Epithelial cell of proximal tubule (primary cell): ENCODE results near the gene APOE. TPM values are rescaled to one million over a fixed set of nuclear protein-coding genes. Genes with fewer than 3 reads are reported as not detected.

Experiments
- DNase-seq: peaks from one replicate; pipeline ENCODE4 v3.0.0-alpha.2; 2011; ENCODE audit warnings: low read depth
- H3K4me3 ChIP-seq: 2 replicates; pipeline ENCODE4 v1.5.1; 2011; ENCODE audit warnings: low read depth, mild to moderate bottlenecking, low read length
- total RNA-seq: library from RNA; depleted of rRNA; stranded (reverse); fragments of >200 nt; gene quantifications from 2 replicates; pipeline ENCODE4 v1.2.3, GENCODE V29; 2015
- TF ChIP-seq, protein P1 (sequence below): conservative IDR thresholded peaks from 2 replicates; pipeline ENCODE4 v1.5.1; 2012; ENCODE audit warnings: low read depth, mild to moderate bottlenecking, low read length

APOE gene
- total RNA-seq, 1 donor from 2014 or later, result 46.2 TPM

DNA sequence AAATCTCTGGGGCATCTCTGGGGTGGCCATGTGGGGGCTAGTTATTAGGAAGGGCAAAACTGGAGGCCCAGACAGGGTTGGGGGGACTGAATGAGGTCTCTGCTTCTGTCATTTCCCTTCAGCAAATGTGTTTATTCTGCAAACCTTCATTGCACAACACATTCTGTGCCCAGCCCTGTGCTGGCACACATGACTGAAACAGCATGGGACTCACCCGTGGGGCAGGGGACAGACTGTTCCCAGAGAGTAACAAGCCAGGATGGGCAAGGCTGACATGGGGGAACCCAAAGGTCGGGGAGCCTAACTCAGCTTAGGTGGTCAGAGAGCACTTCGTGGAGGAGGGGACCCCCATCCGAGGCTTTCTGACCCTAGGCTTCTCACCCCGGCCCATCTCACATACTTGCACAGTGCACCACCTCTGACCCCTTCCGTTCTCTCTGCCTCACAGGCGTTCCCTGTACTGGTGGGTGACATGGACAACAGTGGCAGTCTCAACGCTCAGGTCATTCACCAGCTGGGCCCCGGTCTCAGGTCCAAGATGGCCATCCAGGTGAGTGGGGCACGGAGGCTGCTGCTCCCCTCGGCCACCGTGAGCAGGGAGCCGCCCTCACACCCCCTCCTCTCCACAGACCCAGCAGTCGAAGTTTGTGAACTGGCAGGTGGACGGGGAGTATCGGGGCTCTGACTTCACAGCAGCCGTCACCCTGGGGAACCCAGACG is 12.1 kb upstream of the APOE start:
- TF ChIP-seq, protein P1, sequence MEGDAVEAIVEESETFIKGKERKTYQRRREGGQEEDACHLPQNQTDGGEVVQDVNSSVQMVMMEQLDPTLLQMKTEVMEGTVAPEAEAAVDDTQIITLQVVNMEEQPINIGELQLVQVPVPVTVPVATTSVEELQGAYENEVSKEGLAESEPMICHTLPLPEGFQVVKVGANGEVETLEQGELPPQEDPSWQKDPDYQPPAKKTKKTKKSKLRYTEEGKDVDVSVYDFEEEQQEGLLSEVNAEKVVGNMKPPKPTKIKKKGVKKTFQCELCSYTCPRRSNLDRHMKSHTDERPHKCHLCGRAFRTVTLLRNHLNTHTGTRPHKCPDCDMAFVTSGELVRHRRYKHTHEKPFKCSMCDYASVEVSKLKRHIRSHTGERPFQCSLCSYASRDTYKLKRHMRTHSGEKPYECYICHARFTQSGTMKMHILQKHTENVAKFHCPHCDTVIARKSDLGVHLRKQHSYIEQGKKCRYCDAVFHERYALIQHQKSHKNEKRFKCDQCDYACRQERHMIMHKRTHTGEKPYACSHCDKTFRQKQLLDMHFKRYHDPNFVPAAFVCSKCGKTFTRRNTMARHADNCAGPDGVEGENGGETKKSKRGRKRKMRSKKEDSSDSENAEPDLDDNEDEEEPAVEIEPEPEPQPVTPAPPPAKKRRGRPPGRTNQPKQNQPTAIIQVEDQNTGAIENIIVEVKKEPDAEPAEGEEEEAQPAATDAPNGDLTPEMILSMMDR, result no peak
- H3K4me3 ChIP-seq, result no peak overlapping the region
- no peak for DNase-seq

DNA sequence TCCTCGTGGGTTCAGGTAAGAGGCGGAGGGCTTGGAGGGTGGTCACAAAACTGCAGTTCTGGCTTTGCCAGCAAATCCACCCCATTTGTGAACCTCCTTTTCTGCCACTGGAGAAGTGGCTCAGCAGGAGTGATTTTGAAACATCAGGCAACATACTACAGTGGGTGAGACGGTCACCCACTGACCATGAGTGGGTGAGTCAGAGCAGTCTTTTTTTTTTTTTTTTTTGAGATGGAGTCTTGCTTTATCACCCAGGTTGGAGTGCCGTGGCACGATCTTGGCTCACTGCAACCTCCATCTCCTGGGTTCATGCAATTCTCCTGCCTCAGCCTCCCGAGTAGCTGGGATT is 11.6 kb upstream of the APOE start:
- no peak for DNase-seq
- TF ChIP-seq, protein P1, result no peak
- H3K4me3 ChIP-seq, result no peak overlapping the region

DNA sequence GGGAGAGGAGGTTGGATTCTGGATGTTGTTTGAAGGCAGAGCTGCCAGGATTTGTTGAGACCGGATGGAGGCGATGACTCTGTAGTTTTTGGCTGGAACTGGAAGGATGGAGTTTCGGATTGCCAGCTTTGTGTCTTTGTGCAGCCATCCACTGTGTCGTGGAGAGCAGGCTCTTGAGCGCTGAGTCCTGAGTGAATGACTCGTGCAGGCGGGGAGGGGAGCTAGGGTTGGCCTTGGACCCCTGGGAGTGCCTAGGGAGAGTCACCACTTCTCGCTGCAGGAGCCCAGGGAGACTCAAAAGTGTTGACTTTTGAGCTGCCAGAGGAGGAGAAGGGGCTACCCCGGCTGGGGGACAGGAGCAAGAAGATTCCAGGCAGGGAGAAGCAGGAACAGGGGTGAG is 10.7 kb upstream of the APOE start:
- TF ChIP-seq, protein P1, result no peak
- DNase-seq, result no peak
- H3K4me3 ChIP-seq, result no peak overlapping the region

DNA sequence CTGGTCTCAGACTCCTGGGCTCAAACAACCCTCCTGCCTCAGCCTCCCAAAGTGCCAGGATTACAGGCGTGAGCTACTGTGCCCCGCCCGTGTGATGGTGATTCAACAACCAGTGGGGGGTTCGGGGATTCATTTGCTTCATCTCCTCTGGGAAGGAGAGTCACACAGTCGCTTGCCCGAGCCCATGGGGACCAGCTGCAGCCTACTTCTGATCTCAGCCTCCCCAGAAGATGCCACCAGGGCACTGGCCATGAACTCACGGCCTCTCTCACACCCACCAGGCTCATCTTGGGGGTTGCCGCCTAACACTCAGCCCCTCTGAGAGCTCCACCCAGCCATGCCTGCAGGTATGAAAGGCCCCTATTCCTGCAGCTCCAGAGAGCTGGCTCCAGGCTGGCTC is 7.8 kb upstream of the APOE start:
- no peak overlapping the region for H3K4me3 ChIP-seq
- no peak for DNase-seq
- TF ChIP-seq, protein P1, result no peak

DNA sequence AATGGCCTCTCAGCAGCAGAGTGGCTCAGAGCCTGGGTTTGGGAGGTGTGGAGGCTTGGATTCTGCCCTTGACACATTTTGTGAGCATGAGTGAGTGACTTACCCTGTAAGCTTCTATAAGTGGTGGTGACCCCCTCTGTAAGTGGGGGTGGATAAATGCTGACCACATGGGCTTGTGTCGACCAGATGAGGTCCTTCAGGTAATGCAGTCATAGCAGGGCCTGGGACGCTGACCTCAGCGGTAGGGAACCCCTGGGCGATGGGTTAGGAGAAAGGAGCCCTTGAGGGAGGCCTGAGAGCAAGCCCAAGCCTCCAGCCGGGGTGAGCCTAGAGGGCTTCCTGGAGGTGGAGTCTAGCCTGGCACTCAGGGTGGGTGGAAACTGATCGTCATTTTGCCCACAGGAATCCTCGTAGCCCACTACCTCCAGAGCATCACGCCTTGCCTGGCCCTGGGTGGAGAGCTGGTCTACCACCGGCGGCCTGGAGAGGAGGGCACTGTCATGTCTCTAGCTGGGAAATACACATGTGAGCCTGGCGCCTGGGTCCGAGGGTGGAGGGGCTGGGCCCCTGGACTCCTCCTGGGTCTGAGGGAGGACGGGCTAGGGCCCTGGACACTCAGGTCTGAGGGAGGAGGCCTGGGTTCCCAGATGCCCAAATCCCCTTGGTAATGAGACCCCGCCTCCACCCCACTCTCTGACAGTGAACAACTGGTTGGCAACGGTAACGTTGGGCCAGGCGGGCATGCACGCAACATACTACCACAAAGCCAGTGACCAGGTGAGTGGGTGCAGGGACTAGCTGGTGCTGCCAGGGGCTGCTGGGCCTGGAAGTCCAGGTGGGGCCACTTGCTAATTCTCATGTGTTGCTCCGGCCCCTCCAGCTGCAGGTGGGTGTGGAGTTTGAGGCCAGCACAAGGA is 5.0 kb upstream of the APOE start:
- TF ChIP-seq, protein P1, result no peak
- no peak overlapping the region for H3K4me3 ChIP-seq
- DNase-seq, result no peak

DNA sequence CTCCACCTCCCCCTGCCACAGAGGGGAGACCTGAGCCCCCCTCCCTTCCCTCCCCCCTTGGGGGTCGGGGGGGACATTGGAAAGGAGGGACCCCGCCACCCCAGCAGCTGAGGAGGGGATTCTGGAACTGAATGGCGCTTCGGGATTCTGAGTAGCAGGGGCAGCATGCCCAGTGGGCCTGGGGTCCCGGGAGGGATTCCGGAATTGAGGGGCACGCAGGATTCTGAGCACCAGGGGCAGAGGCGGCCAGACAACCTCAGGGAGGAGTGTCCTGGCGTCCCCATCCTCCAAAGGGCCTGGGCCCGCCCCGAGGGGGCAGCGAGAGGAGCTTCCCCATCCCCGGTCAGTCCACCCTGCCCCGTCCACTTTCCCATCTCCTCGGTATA is 2.4 kb upstream of the APOE start:
- no peak for DNase-seq
- TF ChIP-seq, protein P1, result no peak
- H3K4me3 ChIP-seq, result no peak overlapping the region
